GM21381 (cell line): ENCODE results near the gene ARHGAP31.
"Not testable (repeated sequence)": the region's sequence is repeated elsewhere in the genome, so short reads cannot be mapped to it uniquely, and the experiment has no call there.

ENCODE experiments used
- ATAC-seq: cut with Tn5 transposase; IDR thresholded peaks from one replicate; pipeline ENCODE4 v1.9.1; 2021; ENCODE audit warnings: mild to moderate bottlenecking, moderate library complexity; ENCODE audit not compliant: unreplicated experiment

Gene ARHGAP31

GRCh38 chr3:119293871-119294695 is at the start of gene ARHGAP31:
TSS of gene ARHGAP31 (plus strand) at chr3:119294383. CDS start at chr3:119294905, 522 bp downstream.
- peak; percentile 51 for ATAC-seq

GRCh38 chr3:119245778-119246177 is 48.4 kb upstream of the ARHGAP31 start:
- ATAC-seq, result no peak

- no peak for ATAC-seq
These were observed 39.0 kb upstream of the ARHGAP31 start for GRCh38 chr3:119255214-119255613.

GRCh38 chr3:119257111-119257510 is 37.1 kb upstream of the ARHGAP31 start:
- ATAC-seq, result no peak

GRCh38 chr3:119257654-119258410 is 36.4 kb upstream of the ARHGAP31 start:
- ATAC-seq, result peak; percentile 54

- peak; percentile 88 for ATAC-seq
These were observed 35.3 kb upstream of the ARHGAP31 start for GRCh38 chr3:119258915-119259314.

GRCh38 chr3:119259821-119260220 is 34.4 kb upstream of the ARHGAP31 start:
- no peak for ATAC-seq

- ATAC-seq, result no peak
These were observed 33.1 kb upstream of the ARHGAP31 start for GRCh38 chr3:119261055-119261454.

- not testable (repeated sequence) for ATAC-seq
These were observed 24.0 kb upstream of the ARHGAP31 start for GRCh38 chr3:119270212-119270611.

GRCh38 chr3:119276680-119277079 is 17.5 kb upstream of the ARHGAP31 start:
- ATAC-seq, result no peak

GRCh38 chr3:119279101-119279554 is 15.1 kb upstream of the ARHGAP31 start:
- ATAC-seq, result no peak

GRCh38 chr3:119279584-119280243 is 14.5 kb upstream of the ARHGAP31 start:
- ATAC-seq, result no peak

- ATAC-seq, result no peak
These were observed 5.3 kb upstream of the ARHGAP31 start for GRCh38 chr3:119288669-119289403.

- no peak for ATAC-seq
These were observed 4.8 kb upstream of the ARHGAP31 start for GRCh38 chr3:119289404-119289770.

- ATAC-seq, result no peak
These were observed 3.6 kb upstream of the ARHGAP31 start for GRCh38 chr3:119290613-119291012.

- ATAC-seq, result no peak
These were observed 3.0 kb upstream of the ARHGAP31 start for GRCh38 chr3:119291062-119291700.

- no peak for ATAC-seq
These were observed 1.5 kb upstream of the ARHGAP31 start for GRCh38 chr3:119292666-119293065.

- no peak for ATAC-seq
These were observed 895 bp upstream of the ARHGAP31 start for GRCh38 chr3:119293105-119293870.
